KOPT-K1 (cell line): ENCODE data around the gene SLC24A3.

Experiments used
- H3K27ac ChIP-seq: fragments of 200-600 bp; sonication (generic); 2 replicates; pipeline ENCODE4 v1.5.1; 2016; ENCODE audit warnings: antibody characterized with exemption, mild to moderate bottlenecking, low read depth, low read length; ENCODE audit not compliant: poor library complexity, severe bottlenecking
- H3K36me3 ChIP-seq: fragments of 200-600 bp; sonication (generic); 2 replicates; pipeline ENCODE4 v1.5.1; 2017; ENCODE audit warnings: antibody characterized with exemption, mild to moderate bottlenecking, low read length, moderate library complexity; ENCODE audit not compliant: insufficient read depth
- H3K9me3 ChIP-seq: fragments of 200-600 bp; sonication (generic); 2 replicates; pipeline ENCODE4 v1.5.1; 2017; ENCODE audit warnings: antibody characterized with exemption, low read length, mild to moderate bottlenecking; ENCODE audit not compliant: insufficient read depth, poor library complexity, severe bottlenecking

SLC24A3 gene

GRCh38 chr20:19758501-19759331, 546.3 kb downstream of the SLC24A3 start:
- no peak overlapping the region for H3K27ac ChIP-seq
- H3K9me3 ChIP-seq: no peaks in the 10 kb centered on the region
- no peaks in the 10 kb centered on the region for H3K36me3 ChIP-seq

GRCh38 chr20:19760371-19760721, 547.9 kb downstream of the SLC24A3 start:
- Histone ChIP-seq H3K36me3 (no peaks in the 10 kb centered on the region), H3K27ac (no peak overlapping the region), H3K9me3 (no peaks in the 10 kb centered on the region)

GRCh38 chr20:19761326-19761725, 548.9 kb downstream of the SLC24A3 start:
- Histone ChIP-seq H3K27ac (no peak overlapping the region), H3K36me3 (no peaks in the 10 kb centered on the region)

GRCh38 chr20:19761841-19762240, 549.4 kb downstream of the SLC24A3 start:
- H3K9me3 ChIP-seq: no peaks in the 10 kb centered on the region
- no peak overlapping the region for H3K27ac ChIP-seq
- no peaks in the 10 kb centered on the region for H3K36me3 ChIP-seq

More at GRCh38 chr20:19761326-19761725, 548.9 kb downstream of the SLC24A3 start:
- H3K9me3 ChIP-seq: no peaks in the 10 kb centered on the region

GRCh38 chr20:19764207-19764606, 551.8 kb downstream of the SLC24A3 start:
- no peak overlapping the region for H3K27ac ChIP-seq
- no peaks in the 10 kb centered on the region for H3K9me3 ChIP-seq
- no peaks in the 10 kb centered on the region for H3K36me3 ChIP-seq

GRCh38 chr20:19765266-19765665, 552.8 kb downstream of the SLC24A3 start:
- no peaks in the 10 kb centered on the region for H3K9me3 ChIP-seq
- H3K27ac ChIP-seq: no peak overlapping the region
- H3K36me3 ChIP-seq: no peaks in the 10 kb centered on the region

GRCh38 chr20:19765913-19766312, 553.5 kb downstream of the SLC24A3 start:
- no peaks in the 10 kb centered on the region for H3K36me3 ChIP-seq
- no peaks in the 10 kb centered on the region for H3K9me3 ChIP-seq
- H3K27ac ChIP-seq: no peak overlapping the region

GRCh38 chr20:19767070-19767469, 554.6 kb downstream of the SLC24A3 start:
- H3K36me3 ChIP-seq: no peaks in the 10 kb centered on the region
- H3K27ac ChIP-seq: no peak overlapping the region
- no peaks in the 10 kb centered on the region for H3K9me3 ChIP-seq

- Histone ChIP-seq H3K27ac (no peak overlapping the region), H3K36me3 (no peaks in the 10 kb centered on the region)
These were observed 555.9 kb downstream of the SLC24A3 start for GRCh38 chr20:19768325-19768842.

GRCh38 chr20:19769507-19769906, 557.1 kb downstream of the SLC24A3 start:
- Histone ChIP-seq H3K9me3 (no peaks in the 10 kb centered on the region), H3K27ac (no peak overlapping the region), H3K36me3 (no peaks in the 10 kb centered on the region)

More at GRCh38 chr20:19768325-19768842, 555.9 kb downstream of the SLC24A3 start:
- no peaks in the 10 kb centered on the region for H3K9me3 ChIP-seq

GRCh38 chr20:19770375-19770774, 557.9 kb downstream of the SLC24A3 start:
- Histone ChIP-seq H3K36me3 (no peaks in the 10 kb centered on the region), H3K27ac (no peak overlapping the region), H3K9me3 (no peaks in the 10 kb centered on the region)

GRCh38 chr20:19771031-19771430, 558.6 kb downstream of the SLC24A3 start:
- Histone ChIP-seq H3K27ac (no peak overlapping the region), H3K36me3 (no peaks in the 10 kb centered on the region), H3K9me3 (no peaks in the 10 kb centered on the region)
